HEK293T (cell line): Measurements from ENCODE around the gene RSRC1.

Source experiments
- BHLHE40 ChIP-seq: fragments of 450-650 bp; IDR thresholded peaks from 2 replicates; pipeline ENCODE4 v1.6.1; 2016; ENCODE audit warnings: mild to moderate bottlenecking, moderate library complexity, borderline replicate concordance
- CTBP1 ChIP-seq: fragments of 450-650 bp; IDR thresholded peaks from 2 replicates; pipeline ENCODE4 v1.6.1; 2016; ENCODE audit warnings: borderline replicate concordance
- ELF4 ChIP-seq: fragments of 450-650 bp; IDR thresholded peaks from 2 replicates; pipeline ENCODE4 v1.6.1; 2017; ENCODE audit warnings: antibody characterized with exemption
- FOXA1 ChIP-seq: fragments of 450-650 bp; IDR thresholded peaks from 2 replicates; pipeline ENCODE4 v1.6.1; 2016; ENCODE audit warnings: mild to moderate bottlenecking
- FOXM1 ChIP-seq: fragments of 450-650 bp; IDR thresholded peaks from 2 replicates; pipeline ENCODE4 v1.6.1; 2017; ENCODE audit warnings: mild to moderate bottlenecking, borderline replicate concordance
- HDGF ChIP-seq: fragments of 450-650 bp; IDR thresholded peaks from 2 replicates; pipeline ENCODE4 v1.6.1; 2017; ENCODE audit warnings: antibody characterized with exemption, borderline replicate concordance
- LEF1 ChIP-seq: fragments of 450-650 bp; IDR thresholded peaks from 2 replicates; pipeline ENCODE4 v1.6.1; 2017; ENCODE audit warnings: mild to moderate bottlenecking, borderline replicate concordance
- PKNOX1 ChIP-seq: fragments of 450-650 bp; IDR thresholded peaks from 2 replicates; pipeline ENCODE4 v1.6.1; 2016
- SP1 ChIP-seq: fragments of 450-650 bp; IDR thresholded peaks from 2 replicates; pipeline ENCODE4 v1.6.1; 2017
- TARDBP ChIP-seq: fragments of 450-650 bp; IDR thresholded peaks from 2 replicates; pipeline ENCODE4 v1.6.1; 2016

- TF ChIP-seq HDGF (no peak), BHLHE40 (no peak), PKNOX1 (no peak), TARDBP (no peak), CTBP1 (no peak), FOXA1 (no peak), FOXM1 (no peak), LEF1 (no peak), SP1 (no peak), ELF4 (no peak)
These were observed 384.8 kb downstream of the RSRC1 start for GRCh38 chr3:158494673-158495072.
